HUES64 (cell line): Measurements from ENCODE around the gene CYP39A1.

Experiments used
- H3K27ac ChIP-seq: 2 replicates; pipeline ENCODE4 v1.7.0; 2013; ENCODE audit warnings: low read depth, low read length, inconsistent platforms
- H3K27me3 ChIP-seq: 2 replicates; pipeline ENCODE4 v1.6.1; 2013; ENCODE audit warnings: mild to moderate bottlenecking, low read length; ENCODE audit not compliant: insufficient read depth
- H3K36me3 ChIP-seq: 2 replicates; pipeline ENCODE4 v1.6.1; 2013; ENCODE audit warnings: mild to moderate bottlenecking, low read length; ENCODE audit not compliant: insufficient read depth
- H3K4me1 ChIP-seq: 2 replicates; pipeline ENCODE4 v1.6.1; 2013; ENCODE audit warnings: mild to moderate bottlenecking, low read length, moderate library complexity; ENCODE audit not compliant: insufficient read depth
- H3K4me3 ChIP-seq: 2 replicates; pipeline ENCODE4 v1.5.1; 2013; ENCODE audit warnings: mild to moderate bottlenecking, low read length, moderate library complexity
- H3K9ac ChIP-seq: 2 replicates; pipeline ENCODE4 v1.6.1; 2013; ENCODE audit warnings: mild to moderate bottlenecking, low read depth, low read length
- H3K9me3 ChIP-seq: 2 replicates; pipeline ENCODE4 v1.6.1; 2013; ENCODE audit warnings: low read depth, low read length; ENCODE audit not compliant: insufficient read depth
- WGBS: fragments of 150-250, 120-280 bp; methylation state at CpG from one replicate; pipeline ENCODE4 v1.1.7; 2013; ENCODE audit warnings: missing lambda C conversion rate; 5-methylcytosine and 5-hydroxymethylcytosine counted together

CYP39A1 gene

GRCh38 chr6:46584586-46584985, 68.0 kb downstream of the CYP39A1 start:
- Histone ChIP-seq H3K4me3 (no peak overlapping the region), H3K27me3 (no peaks in the 10 kb centered on the region), H3K9me3 (no peaks in the 10 kb centered on the region), H3K36me3 (no peaks in the 10 kb centered on the region), H3K9ac (no peak overlapping the region), H3K4me1 (no peaks in the 10 kb centered on the region), H3K27ac (no peak overlapping the region)
- WGBS, result 97% methylated on average over 3 of the region's 3 CpGs

DNA sequence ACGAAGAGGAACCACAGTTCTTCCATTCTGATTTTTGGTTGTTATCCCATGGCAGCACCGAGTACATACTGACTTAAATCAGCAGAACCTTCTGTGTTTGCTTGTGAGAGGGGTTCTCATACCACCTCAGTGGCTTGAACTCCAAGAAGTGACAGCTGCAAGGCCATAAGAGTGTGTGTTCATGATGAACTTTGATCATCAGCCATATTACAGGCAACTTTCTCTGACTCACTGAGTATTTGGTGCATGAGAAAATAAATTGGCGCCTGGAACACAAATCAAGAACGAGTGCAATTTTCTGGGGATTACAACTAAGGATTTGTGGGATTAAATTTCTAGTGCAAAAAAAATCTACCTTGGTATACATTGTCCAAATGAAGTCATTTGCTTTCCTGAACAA, 68.9 kb downstream of the CYP39A1 start:
- H3K27ac ChIP-seq, result no peak overlapping the region
- no peaks in the 10 kb centered on the region for H3K4me1 ChIP-seq
- H3K9me3 ChIP-seq, result no peaks in the 10 kb centered on the region
- H3K27me3 ChIP-seq, result no peaks in the 10 kb centered on the region
- no peak overlapping the region for H3K4me3 ChIP-seq
- no peaks in the 10 kb centered on the region for H3K36me3 ChIP-seq
- WGBS, result 96% methylated on average over 4 of the region's 4 CpGs
- no peak overlapping the region for H3K9ac ChIP-seq

GRCh38 chr6:46583081-46583480, 69.5 kb downstream of the CYP39A1 start:
- H3K4me3 ChIP-seq, result no peak overlapping the region
- H3K9me3 ChIP-seq, result no peaks in the 10 kb centered on the region
- no peak overlapping the region for H3K27ac ChIP-seq
- H3K36me3 ChIP-seq, result no peaks in the 10 kb centered on the region
- H3K4me1 ChIP-seq, result no peaks in the 10 kb centered on the region
- H3K9ac ChIP-seq, result no peak overlapping the region
- no peaks in the 10 kb centered on the region for H3K27me3 ChIP-seq
- WGBS, result 100% methylated on average over 2 of the region's 2 CpGs

DNA sequence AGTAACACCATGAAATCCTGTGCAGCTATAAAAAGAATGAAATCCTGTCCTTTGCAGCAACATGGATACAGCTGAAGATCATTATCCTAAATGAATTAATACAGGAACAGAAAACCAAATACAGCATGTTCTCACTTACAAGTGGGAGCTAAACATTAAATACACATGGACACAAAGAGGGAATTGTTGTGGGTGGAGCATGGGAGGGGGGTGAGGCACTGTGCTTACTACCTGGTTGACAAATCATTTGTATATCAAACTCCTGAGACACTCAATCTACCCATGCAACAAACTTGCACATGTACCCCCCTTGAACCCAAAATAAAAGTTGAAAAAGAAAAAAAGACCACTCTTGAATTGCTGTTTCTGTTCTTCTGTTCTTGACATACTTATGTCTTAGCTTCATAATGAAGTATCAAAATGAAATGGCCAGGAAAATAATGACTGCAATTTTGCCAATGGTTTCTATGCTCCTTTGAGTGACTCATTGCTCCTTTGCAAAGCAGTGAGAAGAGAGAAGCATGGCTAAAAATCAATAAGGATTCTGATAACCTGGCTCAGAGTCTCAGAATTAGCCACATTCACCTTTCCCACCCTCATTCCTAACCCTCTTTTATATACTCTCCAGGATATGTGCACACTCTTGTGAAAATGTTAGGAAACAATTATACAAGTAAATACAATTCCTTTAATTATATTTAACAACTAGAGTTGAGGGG, 71.0 kb downstream of the CYP39A1 start:
- Histone ChIP-seq H3K36me3 (no peaks in the 10 kb centered on the region), H3K9me3 (no peaks in the 10 kb centered on the region), H3K9ac (no peak overlapping the region), H3K27ac (no peak overlapping the region), H3K4me3 (no peak overlapping the region), H3K4me1 (no peaks in the 10 kb centered on the region), H3K27me3 (no peaks in the 10 kb centered on the region)

DNA sequence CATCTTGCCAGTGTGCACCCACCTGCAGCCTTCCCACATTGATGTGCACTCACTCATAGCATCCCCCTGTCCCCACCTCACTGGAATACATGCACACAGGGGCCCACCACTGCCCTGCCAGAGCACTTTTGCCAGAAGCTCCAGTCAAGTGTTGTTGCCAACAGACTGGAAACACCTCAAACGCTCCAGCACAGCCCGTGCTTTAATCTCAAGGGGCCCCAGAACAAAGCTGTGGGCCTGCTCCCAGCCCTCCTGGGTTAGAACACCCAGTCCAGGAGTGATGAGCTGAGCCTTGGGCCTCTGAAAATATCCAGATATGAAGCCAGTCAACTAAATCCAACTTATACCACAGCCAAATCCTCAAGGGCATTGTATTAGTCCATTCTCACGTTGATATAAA, 77.1 kb downstream of the CYP39A1 start:
- no peak overlapping the region for H3K27ac ChIP-seq
- 94% methylated on average over 3 of the region's 3 CpGs for WGBS

DNA sequence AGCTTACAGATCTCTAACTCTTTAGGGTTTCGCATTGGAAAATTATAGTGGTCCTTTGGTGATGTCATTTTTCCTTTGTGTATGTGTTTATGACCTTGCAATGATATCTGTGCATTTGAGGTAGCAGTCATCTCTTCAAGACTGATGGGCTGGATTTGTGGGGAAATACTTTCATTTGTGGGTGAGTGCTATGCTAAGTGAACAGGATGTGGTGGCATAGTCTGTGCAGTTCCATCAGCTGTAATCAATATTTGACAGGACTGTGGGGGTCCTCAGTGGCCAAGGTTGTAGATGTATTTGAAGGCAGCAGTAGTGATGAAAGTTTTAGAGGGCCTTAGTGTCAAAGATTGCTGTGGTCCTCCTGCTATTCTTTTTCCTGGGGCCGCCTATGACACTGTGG, 79.5 kb downstream of the CYP39A1 start:
- no peaks in the 10 kb centered on the region for H3K27me3 ChIP-seq
- H3K4me1 ChIP-seq, result no peaks in the 10 kb centered on the region
- 45% methylated on average over 2 of the region's 2 CpGs for WGBS
- H3K36me3 ChIP-seq, result no peaks in the 10 kb centered on the region
- H3K4me3 ChIP-seq, result no peak overlapping the region
- no peak overlapping the region for H3K27ac ChIP-seq
- no peaks in the 10 kb centered on the region for H3K9me3 ChIP-seq
- H3K9ac ChIP-seq, result no peak overlapping the region

More for the DNA sequence above, 77.1 kb downstream of the CYP39A1 start:
- H3K9ac ChIP-seq, result no peak overlapping the region
- no peak overlapping the region for H3K4me3 ChIP-seq
- no peaks in the 10 kb centered on the region for H3K36me3 ChIP-seq
- H3K9me3 ChIP-seq, result no peaks in the 10 kb centered on the region
- H3K27me3 ChIP-seq, result no peaks in the 10 kb centered on the region
- no peaks in the 10 kb centered on the region for H3K4me1 ChIP-seq

- no peak overlapping the region for H3K9ac ChIP-seq
- H3K9me3 ChIP-seq, result no peaks in the 10 kb centered on the region
- no peak overlapping the region for H3K27ac ChIP-seq
- no peaks in the 10 kb centered on the region for H3K36me3 ChIP-seq
- H3K4me1 ChIP-seq, result no peaks in the 10 kb centered on the region
- no peaks in the 10 kb centered on the region for H3K27me3 ChIP-seq
- no peak overlapping the region for H3K4me3 ChIP-seq
- WGBS, result 92% methylated on average over 3 of the region's 3 CpGs
These were observed 87.1 kb downstream of the CYP39A1 start for GRCh38 chr6:46565531-46565930.

DNA sequence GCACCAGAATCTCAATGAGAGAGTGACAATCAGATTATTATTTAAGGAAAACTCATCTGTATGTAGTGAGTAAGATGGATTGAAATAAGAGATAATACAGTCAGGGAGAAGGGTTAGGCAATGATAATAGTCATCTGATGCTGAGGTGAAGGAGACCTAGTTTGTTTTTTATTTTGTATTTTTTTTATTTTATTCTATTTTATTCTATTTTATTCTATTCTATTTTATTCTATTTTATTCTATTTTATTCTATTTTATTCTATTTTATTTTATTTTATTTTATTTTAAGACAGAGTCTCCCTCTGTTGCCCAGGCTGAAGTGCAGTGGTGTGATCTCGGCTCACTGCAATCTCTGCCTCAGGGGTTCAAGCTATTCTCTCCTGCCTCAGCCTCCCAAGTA, 88.7 kb downstream of the CYP39A1 start:
- no peak overlapping the region for H3K9ac ChIP-seq
- H3K27ac ChIP-seq, result no peak overlapping the region
- H3K36me3 ChIP-seq, result no peaks in the 10 kb centered on the region
- no peaks in the 10 kb centered on the region for H3K4me1 ChIP-seq
- WGBS, result 100% methylated on average over 1 of the region's 1 CpG
- H3K27me3 ChIP-seq, result no peaks in the 10 kb centered on the region
- no peak overlapping the region for H3K4me3 ChIP-seq
- H3K9me3 ChIP-seq, result no peaks in the 10 kb centered on the region

DNA sequence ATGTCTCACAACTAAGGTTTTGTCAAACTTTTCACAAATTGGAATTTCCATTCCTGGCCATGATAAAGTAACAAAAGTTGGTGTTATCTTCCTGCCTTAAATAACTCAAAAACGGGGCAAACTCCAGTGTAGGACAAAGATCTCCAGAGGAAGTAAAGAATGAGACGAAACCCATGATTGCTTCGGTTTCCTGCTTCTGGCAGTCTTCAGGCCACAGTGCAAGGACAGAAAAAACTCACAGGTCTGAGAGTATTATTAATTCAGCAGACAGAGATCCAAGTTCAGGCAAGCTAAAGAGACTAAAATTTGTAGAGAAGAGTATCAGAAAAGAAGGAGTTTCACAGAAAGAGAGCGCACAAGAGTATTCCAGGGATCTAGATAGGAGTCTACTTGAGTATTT, 96.6 kb downstream of the CYP39A1 start:
- no peaks in the 10 kb centered on the region for H3K4me1 ChIP-seq
- H3K27me3 ChIP-seq, result no peaks in the 10 kb centered on the region
- 92% methylated on average over 4 of the region's 4 CpGs for WGBS
- H3K9me3 ChIP-seq, result no peaks in the 10 kb centered on the region
- H3K9ac ChIP-seq, result no peak overlapping the region
- H3K4me3 ChIP-seq, result no peak overlapping the region
- H3K36me3 ChIP-seq, result no peaks in the 10 kb centered on the region
- no peak overlapping the region for H3K27ac ChIP-seq

GRCh38 chr6:46555129-46555528, 97.5 kb downstream of the CYP39A1 start:
- Histone ChIP-seq H3K4me3 (no peak overlapping the region), H3K9me3 (no peaks in the 10 kb centered on the region), H3K27ac (no peak overlapping the region), H3K27me3 (no peaks in the 10 kb centered on the region), H3K4me1 (no peaks in the 10 kb centered on the region), H3K36me3 (no peaks in the 10 kb centered on the region), H3K9ac (no peak overlapping the region)
- WGBS, result 78% methylated on average over 1 of the region's 1 CpG

- Histone ChIP-seq H3K4me1 (no peaks in the 10 kb centered on the region), H3K9ac (no peak overlapping the region), H3K4me3 (no peak overlapping the region), H3K9me3 (no peaks in the 10 kb centered on the region; the same call in 1 of the 2 replicates), H3K27me3 (no peaks in the 10 kb centered on the region), H3K36me3 (no peaks in the 10 kb centered on the region), H3K27ac (no peak overlapping the region)
These were observed 103.5 kb downstream of the CYP39A1 start for GRCh38 chr6:46549155-46549554.

- WGBS, result 87% methylated on average over 3 of the region's 3 CpGs
- Histone ChIP-seq H3K4me1 (peaks cover 9% of the 10 kb centered on the region; the same call in 1 of the 2 replicates), H3K4me3 (no peak overlapping the region), H3K36me3 (no peaks in the 10 kb centered on the region), H3K9ac (no peak overlapping the region), H3K27me3 (no peaks in the 10 kb centered on the region), H3K27ac (no peak overlapping the region), H3K9me3 (no peaks in the 10 kb centered on the region; the same call in 1 of the 2 replicates)
These were observed 111.1 kb downstream of the CYP39A1 start for GRCh38 chr6:46541556-46541955.
